CD4-positive, alpha-beta T cell treated with Interleukin-2 at 100 ng/mL for 4 hours (primary cell): Measurements from ENCODE around the gene CD46.

Experiments used
- DNase-seq: peaks from one replicate; pipeline ENCODE4 v3.0.0-alpha.2; 2020; ENCODE audit warnings: low spot score

CD46 gene

GRCh38 chr1:207828485-207829158 lies 76.8 kb downstream of the CD46 start:
- DNase-seq = peak; percentile 70

GRCh38 chr1:207829576-207829975 lies 77.7 kb downstream of the CD46 start:
- DNase-seq = no peak

GRCh38 chr1:207830788-207831187 lies 78.9 kb downstream of the CD46 start:
- DNase-seq = no peak

DNA sequence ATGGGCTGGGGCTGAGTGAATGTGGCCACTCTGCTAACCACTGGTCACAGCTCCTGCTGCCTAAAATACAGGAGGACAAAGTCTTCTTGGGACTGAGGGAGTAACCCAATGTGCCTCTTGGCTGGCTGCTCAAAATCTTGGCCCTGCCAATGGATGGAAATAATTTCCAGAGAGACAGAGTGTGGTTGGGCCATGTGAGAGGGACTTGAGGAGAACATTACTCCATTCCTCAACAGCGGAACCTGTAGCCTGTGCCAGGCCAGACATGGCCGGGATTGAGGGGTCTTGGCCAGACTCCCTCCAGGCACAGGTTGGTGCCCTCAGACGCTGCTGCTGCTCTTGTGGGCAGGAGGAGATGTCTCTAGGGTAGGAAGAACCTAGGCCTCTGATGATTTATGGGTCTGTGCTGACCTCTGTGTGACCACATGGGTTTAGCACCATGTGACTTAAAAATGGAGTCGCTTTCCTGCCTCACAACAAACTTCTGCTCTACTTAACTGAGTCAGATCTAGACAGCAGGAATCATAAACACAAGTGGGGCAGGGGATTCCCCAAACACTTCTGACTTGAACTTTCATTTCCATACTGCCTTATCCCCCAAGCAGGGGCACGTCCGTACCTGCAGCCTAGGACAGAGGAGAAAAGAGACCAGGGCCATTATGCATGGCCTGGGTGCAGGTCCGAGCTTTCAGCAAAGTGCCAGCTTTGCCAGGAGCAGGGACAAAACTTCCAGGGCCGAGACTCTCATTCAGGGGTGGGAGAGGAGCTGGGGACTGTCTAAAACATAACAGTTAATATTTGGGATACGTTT lies 79.9 kb downstream of the CD46 start:
- peak; percentile 58 for DNase-seq

- no peak for DNase-seq
These were observed 80.9 kb downstream of the CD46 start for GRCh38 chr1:207832796-207833195.

DNA sequence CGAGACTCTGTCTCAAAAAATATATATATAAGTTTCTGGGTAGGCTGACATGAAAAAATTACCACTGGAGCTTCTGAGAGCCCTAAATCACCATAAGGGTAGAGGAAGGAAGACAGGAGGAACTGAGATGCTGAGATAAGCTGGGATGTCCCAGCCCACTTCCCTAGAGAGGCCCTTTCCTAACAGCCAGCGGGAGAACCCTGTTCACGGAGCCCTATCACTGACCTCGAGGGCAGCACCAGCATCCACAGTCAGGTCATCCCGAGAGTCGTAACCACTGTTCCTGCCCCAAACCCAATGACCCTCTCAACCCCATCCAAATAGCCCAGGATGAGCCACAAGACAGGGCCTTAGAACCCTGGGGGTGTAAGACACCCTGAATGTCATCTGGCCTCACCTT lies 81.5 kb downstream of the CD46 start:
- no peak for DNase-seq

DNA sequence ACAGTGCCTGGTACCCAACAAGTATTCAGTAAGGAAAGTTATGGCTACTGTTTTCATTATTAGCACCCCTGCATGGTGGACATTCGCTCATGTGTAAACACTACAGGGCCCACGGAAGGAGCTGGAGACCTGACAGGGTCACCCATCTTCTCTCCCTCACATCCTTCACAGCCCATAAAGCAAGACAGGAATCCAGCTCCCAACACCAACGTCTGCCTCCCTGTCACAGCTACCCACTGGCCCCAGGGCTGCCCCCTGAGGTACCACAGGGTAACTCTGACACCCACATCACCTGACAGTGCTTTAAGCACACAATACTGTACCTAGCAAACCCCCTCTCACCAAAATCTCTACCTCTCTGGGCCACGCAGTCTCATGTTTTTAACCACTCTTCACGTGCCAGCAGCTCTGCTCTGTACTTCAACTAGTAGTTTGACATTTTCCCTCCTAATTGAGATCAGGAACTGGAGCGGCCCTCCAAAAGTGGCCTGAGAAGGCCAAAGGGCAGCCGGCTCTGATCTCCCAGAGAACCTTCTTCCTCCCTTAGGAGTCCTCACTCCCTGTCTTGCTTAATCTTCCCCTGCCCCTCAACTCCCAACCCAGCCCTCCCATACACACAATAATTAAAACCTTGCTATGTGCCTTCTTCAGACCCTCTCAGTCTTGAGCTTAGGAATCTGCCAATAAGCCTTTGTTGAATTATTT lies 82.3 kb downstream of the CD46 start:
- DNase-seq = no peak

DNA sequence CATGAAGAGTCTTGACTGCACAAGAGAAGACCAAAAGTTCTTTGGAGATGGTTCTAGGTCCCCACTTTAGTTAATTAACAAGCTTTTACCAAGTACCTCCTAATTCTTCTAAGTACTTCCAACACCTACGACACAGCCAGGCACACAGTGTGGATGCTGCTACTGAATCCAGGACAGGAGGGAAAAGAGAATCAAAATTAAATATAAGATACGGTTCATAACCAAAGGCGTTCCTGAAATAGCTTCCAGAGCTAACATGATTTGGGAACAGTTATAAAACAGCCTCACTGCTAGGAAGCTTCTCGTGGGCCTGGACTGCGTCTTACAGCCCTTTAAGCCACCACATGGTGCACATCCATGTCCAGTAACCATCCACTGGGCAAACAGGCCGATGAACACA lies 84.1 kb downstream of the CD46 start:
- DNase-seq = no peak

- DNase-seq = no peak
These were observed 84.9 kb downstream of the CD46 start for GRCh38 chr1:207836591-207837347.

DNA sequence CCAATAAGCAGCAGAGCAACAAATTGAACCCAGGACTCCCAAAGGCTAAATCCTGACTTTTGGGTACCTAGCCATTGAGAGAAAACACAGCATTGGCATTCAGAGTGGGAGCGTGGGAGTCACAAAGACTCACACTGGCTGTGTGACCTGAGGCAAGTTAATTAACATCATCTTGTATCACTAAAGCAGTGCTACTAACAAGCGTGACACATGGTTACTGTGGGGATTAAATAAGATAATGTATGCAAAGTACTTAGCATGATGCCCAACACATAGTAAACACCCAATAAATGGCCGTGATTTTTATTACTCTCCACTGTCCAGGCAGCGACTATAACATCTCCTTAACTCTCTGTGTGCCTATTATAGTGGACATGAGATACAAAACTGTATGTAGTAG lies 85.8 kb downstream of the CD46 start:
- DNase-seq = no peak

- DNase-seq = no peak
These were observed 86.6 kb downstream of the CD46 start for GRCh38 chr1:207838156-207839082.

GRCh38 chr1:207839083-207839413 lies 87.2 kb downstream of the CD46 start:
- no peak for DNase-seq

DNA sequence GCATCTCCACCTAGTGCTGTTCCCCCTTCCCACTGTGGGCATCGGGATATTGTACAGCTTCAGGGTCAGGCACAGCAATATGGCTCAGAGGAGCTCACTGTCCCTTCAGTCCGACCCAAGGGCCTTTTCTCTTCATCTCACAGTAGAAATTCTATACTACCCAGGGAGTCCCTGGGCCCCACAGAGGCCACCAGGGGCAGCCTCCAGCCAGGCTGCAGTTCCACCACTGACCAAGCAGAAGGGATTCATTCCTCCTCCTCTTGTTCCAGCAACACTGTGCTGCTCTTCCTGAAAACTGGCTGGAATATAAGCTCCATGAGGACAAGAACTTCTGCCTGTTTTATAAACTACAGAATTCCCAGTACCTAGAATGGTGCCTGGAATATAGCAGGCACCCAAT lies 88.5 kb downstream of the CD46 start:
- DNase-seq = no peak

DNA sequence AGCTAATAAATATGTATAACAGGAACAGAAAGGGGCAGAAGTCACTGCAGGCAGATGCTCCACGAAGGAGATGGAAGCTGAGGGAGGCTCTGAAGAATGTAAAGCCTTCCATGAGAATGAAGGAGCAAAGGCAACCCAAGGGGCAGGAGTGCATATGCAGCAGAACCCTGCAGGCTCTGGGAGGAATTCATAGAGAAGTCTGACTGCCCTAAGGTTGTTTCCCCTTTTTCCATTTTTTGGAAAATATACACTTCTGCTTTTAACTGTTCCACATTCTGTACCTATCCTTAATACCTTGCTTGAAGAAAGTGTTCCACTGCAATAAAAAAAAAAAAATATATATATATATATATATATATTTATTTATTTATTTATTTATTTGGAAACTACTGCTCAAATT lies 89.4 kb downstream of the CD46 start:
- no peak for DNase-seq

- DNase-seq = no peak
These were observed 90.0 kb downstream of the CD46 start for GRCh38 chr1:207841901-207842300.

- DNase-seq = no peak
These were observed 90.7 kb downstream of the CD46 start for GRCh38 chr1:207842506-207842905.

- no peak for DNase-seq
These were observed 92.5 kb downstream of the CD46 start for GRCh38 chr1:207844371-207844770.
